SK-N-MC (cell line): ENCODE data around the gene DAB1.

Experiments
- DNase-seq: peaks from one replicate; pipeline ENCODE4 v3.0.0-alpha.2; 2011; ENCODE audit warnings: low read depth, low spot score
- H3K27ac ChIP-seq: fragments of 200-600 bp; sonication (generic); 2 replicates; pipeline ENCODE4 v1.5.1; 2016; ENCODE audit warnings: mixed run types
- H3K36me3 ChIP-seq: fragments of 200-600 bp; sonication (generic); 2 replicates; pipeline ENCODE4 v1.6.1; 2017; ENCODE audit warnings: antibody characterized with exemption, low read length, mixed read lengths; ENCODE audit not compliant: insufficient read depth
- H3K4me3 ChIP-seq: fragments of 200-600 bp; sonication (generic); 2 replicates; pipeline ENCODE4 v1.5.1; 2016
- H3K9ac ChIP-seq: fragments of 200-600 bp; sonication (generic); 2 replicates; pipeline ENCODE4 v1.8.0; 2017; ENCODE audit warnings: mixed run types, mixed read lengths; ENCODE audit not compliant: insufficient read length
- H3K9me3 ChIP-seq: fragments of 200-600 bp; sonication (generic); 2 replicates; pipeline ENCODE4 v1.6.1; 2017; ENCODE audit warnings: low read depth, mild to moderate bottlenecking, antibody characterized with exemption, low read length, moderate library complexity, mixed read lengths
- EZH2 ChIP-seq: fragments of 200-600 bp; sonication (generic); IDR thresholded peaks from one replicate; pipeline ENCODE4 v1.6.1; 2017; ENCODE audit warnings: antibody characterized with exemption
- FOXP2 ChIP-seq: optimal IDR thresholded peaks from 2 replicates; pipeline ENCODE3; 2011; ENCODE audit warnings: mild to moderate bottlenecking, moderate library complexity; ENCODE audit not compliant: insufficient read depth; ENCODE audit errors: extremely low read length, control extremely low read depth
- POLR2AphosphoS5 ChIP-seq: IDR thresholded peaks from 2 replicates; pipeline ENCODE4 v1.6.1; 2012; ENCODE audit warnings: mild to moderate bottlenecking, low read depth, low read length, borderline replicate concordance

The DAB1 gene

DNA sequence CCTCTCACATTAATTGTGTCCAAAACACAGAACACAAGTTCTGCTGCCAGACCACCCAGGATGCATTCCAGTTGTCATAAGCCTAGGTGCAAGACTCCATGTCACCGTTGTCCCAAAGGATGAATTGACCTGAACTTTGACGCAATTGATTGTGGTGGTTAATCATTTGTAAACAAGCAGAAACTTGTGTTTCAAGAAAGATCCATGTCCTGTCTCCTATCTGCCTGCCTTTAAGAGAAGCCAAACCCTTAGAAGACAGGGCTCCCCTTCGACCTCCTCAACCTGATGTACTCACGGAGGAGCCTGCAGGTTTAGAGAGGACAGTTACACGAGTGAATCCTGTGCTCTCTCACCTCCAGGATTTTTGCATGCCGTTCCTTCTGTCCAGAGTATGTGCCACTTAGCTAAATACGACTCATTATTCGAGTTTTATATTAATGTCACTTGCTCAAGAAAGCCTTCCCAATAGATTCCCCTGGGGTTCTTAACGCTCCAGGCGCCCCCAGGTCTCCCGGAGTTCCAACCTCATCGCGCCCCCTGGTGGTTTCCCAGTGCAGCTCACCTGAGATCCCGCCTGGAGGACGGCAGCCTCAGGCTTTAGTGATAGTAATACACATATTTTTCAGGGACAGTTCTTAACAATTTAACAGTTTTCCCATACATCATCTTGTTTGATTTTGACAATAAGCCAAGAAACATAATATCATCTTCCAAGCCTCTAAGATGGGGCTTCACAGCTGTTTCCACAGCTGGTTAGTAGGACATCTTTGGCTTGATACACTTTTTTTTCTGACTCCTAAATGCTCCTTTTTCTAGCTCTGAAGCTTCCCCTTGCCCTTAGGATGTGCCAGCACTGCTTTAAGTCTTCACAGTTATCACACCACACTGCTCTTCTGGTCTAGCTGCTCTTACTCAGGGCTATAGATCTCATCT lies 455.7 kb downstream of the DAB1 start:
- Histone ChIP-seq H3K36me3 (no peaks in the 10 kb centered on the region), H3K27ac (no peak overlapping the region), H3K4me3 (no peak overlapping the region), H3K9ac (no peak overlapping the region), H3K9me3 (no peaks in the 10 kb centered on the region)
- no peak for TF ChIP-seq POLR2AphosphoS5
- TF ChIP-seq FOXP2: no peak
- no peak for TF ChIP-seq EZH2
- DNase-seq: no peak

DNA sequence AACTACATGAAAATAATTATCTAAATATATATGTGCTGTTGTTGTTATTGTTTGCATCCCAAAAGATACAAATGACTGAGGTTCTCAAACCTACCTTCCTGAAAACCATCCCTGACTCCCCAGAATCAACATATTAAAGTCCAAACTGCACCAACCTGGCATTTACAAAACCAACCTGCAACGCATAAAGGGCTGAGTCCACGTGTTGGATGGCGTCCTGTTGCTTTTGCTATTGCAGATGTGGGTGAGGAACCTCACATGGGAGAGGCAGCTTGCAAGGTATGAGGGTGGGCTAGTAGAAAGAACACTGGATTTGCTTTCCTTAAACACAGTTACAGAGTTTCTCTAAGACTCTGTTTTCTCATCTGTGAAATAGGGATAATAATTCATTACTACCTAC lies 456.5 kb downstream of the DAB1 start:
- Histone ChIP-seq H3K4me3 (no peak overlapping the region), H3K9me3 (no peaks in the 10 kb centered on the region), H3K27ac (no peak overlapping the region), H3K36me3 (no peaks in the 10 kb centered on the region), H3K9ac (no peak overlapping the region)
- TF ChIP-seq EZH2: no peak
- TF ChIP-seq FOXP2: no peak
- TF ChIP-seq POLR2AphosphoS5: no peak
- no peak for DNase-seq

DNA sequence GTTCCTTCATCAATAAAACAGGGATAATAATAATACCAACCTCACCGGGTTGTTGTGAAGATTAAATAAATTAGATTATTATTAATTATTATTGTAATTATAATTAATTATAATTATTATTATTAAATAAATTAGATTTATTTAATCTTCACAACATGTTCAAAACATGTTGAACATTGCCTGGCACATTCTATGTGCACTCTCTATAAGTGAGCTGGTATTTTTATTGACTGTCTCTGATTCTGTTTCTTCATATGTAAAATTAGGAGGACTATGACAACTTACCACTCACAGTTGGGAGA lies 457.2 kb downstream of the DAB1 start:
- no peak overlapping the region for H3K4me3 ChIP-seq
- no peak for TF ChIP-seq EZH2
- TF ChIP-seq POLR2AphosphoS5: no peak
- TF ChIP-seq FOXP2: no peak
- no peaks in the 10 kb centered on the region for H3K9me3 ChIP-seq
- DNase-seq: no peak
- H3K27ac ChIP-seq: no peak overlapping the region
- no peak overlapping the region for H3K9ac ChIP-seq
- no peaks in the 10 kb centered on the region for H3K36me3 ChIP-seq

DNA sequence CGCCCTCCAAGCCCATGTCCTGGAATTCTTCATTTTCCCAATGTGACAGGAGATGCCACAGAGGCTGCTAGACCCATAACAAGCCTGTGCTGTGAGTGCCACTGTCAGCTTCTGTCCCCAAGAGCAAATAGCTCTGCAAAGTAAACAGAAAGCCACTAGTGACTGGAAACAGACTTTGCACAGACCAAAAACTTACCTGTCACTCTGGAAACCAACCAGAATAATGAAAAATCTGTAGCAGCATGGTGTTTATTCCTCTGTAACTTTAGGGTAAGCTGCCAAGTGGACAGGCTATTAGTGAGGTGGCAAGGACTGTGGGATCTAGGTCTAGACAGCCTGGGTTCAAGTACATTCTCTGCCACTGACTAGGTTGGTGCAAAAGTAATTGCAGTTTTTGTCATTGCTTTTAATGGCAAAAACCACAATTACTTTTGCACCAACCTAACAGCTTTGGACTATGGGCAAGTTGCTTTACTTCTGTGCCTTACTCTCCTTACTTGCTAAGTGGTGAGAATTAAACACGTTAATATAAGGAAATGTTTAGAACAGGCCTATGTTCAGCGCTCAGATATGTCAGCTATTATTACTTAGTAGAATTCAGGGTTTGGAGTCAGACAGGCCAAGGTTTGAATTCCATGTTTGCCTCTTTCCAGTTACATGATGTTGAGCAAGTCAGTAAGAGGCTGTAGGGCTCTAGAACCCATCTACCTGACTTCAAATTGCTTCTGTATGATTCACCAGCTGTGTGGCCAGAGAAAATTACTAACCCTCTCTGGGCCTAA lies 457.8 kb downstream of the DAB1 start, which contains the start of gene C8B:
Gene C8B (minus strand): TSS at position 100 of the 782 bp plus-strand sequence. CDS start 67 bp downstream, at position 33.
- Histone ChIP-seq H3K9ac (no peak within 1 kb of the TSS), H3K4me3 (no peak within 1 kb of the TSS), H3K27ac (no peak within 1 kb of the TSS), H3K36me3 (no peaks in the 10 kb centered on the region), H3K9me3 (no peaks in the 10 kb centered on the region)
- DNase-seq: no peak
- TF ChIP-seq POLR2AphosphoS5 (no peak), EZH2 (no peak), FOXP2 (no peak)

DNA sequence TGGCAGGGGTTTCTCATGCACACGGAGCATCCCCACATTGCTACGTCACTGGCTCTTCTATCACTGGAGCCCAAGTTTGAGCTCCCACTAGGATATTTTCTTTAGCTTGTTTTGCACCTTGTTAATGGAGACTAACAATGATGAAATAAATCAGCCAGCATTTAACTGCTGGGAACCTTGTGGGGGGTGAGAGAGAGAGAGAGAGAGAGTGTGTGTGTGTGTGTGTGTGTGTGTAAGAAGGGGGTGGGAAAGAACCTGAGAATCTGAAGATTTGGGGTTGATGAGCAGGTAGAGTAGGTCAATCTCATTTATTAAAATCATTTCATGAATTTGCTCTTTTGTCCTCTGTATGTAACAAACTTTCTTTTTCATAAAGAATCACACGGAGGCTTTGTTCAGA lies 458.7 kb downstream of the DAB1 start:
- Histone ChIP-seq H3K27ac (no peak overlapping the region), H3K9ac (no peak overlapping the region), H3K36me3 (no peaks in the 10 kb centered on the region), H3K4me3 (no peak overlapping the region), H3K9me3 (no peaks in the 10 kb centered on the region)
- TF ChIP-seq EZH2 (no peak), FOXP2 (no peak), POLR2AphosphoS5 (no peak)
- no peak for DNase-seq

DNA sequence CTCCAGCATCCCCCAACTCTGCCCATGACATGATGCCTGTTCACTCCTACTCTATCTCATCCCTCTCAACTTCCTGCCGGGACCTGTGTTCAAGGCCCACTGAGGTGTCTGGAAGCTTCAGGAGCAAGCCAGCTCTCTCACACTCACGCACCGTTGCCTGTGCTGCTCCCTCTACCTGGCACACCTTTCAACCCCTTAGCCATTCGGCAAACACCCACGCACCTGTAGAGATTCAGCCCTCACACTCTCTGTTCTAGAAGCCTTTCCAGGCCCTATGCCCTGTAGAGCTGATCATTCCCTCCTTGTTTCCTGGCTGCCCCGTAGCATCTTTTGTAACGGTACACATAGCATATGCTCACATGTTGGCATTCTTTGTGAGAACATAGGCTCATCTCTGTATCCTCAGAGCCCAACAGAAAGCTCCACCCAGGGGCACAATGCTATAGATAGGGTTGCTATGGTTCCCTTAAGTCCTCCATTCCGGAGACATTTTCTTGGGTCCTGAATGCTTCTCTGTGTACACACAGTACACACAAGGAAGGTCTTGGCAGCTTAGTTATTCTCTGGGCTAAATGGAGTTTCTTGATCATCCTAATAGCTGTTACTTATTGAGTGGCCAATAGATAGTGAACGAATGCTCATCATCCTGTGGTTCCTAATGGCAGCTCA lies 459.4 kb downstream of the DAB1 start:
- no peak overlapping the region for H3K4me3 ChIP-seq
- no peaks in the 10 kb centered on the region for H3K9me3 ChIP-seq
- no peak overlapping the region for H3K9ac ChIP-seq
- no peak for DNase-seq
- no peak overlapping the region for H3K27ac ChIP-seq
- no peaks in the 10 kb centered on the region for H3K36me3 ChIP-seq
- TF ChIP-seq FOXP2 (no peak), EZH2 (no peak), POLR2AphosphoS5 (no peak)

DNA sequence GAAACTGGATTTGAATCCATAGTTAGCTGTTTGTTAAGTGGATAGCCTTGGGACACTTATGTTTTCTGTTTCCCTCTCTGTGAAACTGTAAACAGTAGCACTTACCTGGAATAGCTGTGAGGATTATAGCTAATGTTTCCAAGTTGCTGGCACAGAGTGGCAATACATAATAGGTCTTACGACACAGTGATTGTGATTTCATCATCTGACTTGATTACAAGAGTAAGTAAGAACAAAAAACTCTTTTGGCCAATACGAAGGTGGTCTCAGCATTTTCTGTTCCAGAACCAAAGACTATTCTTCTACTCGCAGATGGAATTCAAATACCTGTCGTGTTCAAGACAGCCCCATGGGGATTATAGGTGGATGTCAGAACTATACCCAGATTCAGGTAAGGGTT lies 460.2 kb downstream of the DAB1 start:
- H3K27ac ChIP-seq: no peak overlapping the region

DNA sequence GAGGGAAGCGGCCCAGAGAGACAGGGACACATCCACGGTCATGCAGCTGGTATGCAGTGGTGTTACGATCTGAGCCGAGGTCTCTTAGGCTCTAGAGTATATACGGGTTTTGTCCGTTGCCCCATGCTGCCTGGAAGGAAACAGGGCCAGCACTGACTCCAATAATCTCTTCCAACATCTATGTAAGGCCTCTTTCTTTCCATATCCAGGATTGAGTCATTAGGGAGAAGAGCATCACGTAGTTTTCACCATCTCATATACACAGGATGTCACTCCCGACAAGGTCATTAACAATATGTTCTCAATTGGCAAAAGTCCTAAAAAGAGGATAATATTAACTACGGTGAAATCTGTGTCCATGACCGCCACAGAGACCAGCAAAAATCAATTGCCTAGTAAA lies 462.4 kb downstream of the DAB1 start:
- no peak overlapping the region for H3K9ac ChIP-seq
- no peak for DNase-seq
- no peak for TF ChIP-seq FOXP2
- no peak for TF ChIP-seq EZH2
- TF ChIP-seq POLR2AphosphoS5: no peak
- no peak overlapping the region for H3K27ac ChIP-seq
- no peaks in the 10 kb centered on the region for H3K9me3 ChIP-seq
- H3K4me3 ChIP-seq: no peak overlapping the region
- no peaks in the 10 kb centered on the region for H3K36me3 ChIP-seq

More for the DNA sequence above, 460.2 kb downstream of the DAB1 start:
- Histone ChIP-seq H3K36me3 (no peaks in the 10 kb centered on the region), H3K9ac (no peak overlapping the region), H3K4me3 (no peak overlapping the region), H3K9me3 (no peaks in the 10 kb centered on the region)
- DNase-seq: no peak
- TF ChIP-seq EZH2 (no peak), FOXP2 (no peak), POLR2AphosphoS5 (no peak)
